Calu3 (cell line): ENCODE measurements around the gene SIRPB1. TPM values are rescaled to one million over a fixed set of nuclear protein-coding genes. Genes with fewer than 3 reads are reported as not detected.

ENCODE experiments used
- BruUV-seq: library from RNA; stranded (reverse); fragments of 400-500 nt; replicated peaks from 2 replicates; lab custom pipeline; 2021; lab: Mats Ljungman, UMichigan
- CTCF ChIA-PET: fragments of 300-600 bp; sonication (Branson Sonifier 250); formaldehyde crosslinking; loops from one replicate; lab custom pipeline; 2022; ENCODE audit warnings: antibody characterized with exemption; lab: Charles Lee
- DNase-seq: peaks from one replicate; pipeline ENCODE4 v3.0.0; 2022
- H3K27ac Mint-ChIP-seq: one replicate; pipeline ENCODE4 v1.8.0; 2022; ENCODE audit warnings: mixed read lengths; ENCODE audit not compliant: unreplicated experiment
- H3K27me3 Mint-ChIP-seq: one replicate; pipeline ENCODE4 v1.8.0; 2022; ENCODE audit warnings: mixed read lengths; ENCODE audit not compliant: unreplicated experiment
- H3K36me3 Mint-ChIP-seq: one replicate; pipeline ENCODE4 v1.8.0; 2022; ENCODE audit warnings: mild to moderate bottlenecking, moderate library complexity, mixed read lengths; ENCODE audit not compliant: insufficient read depth, unreplicated experiment
- H3K4me1 Mint-ChIP-seq: one replicate; pipeline ENCODE4 v1.8.0; 2022; ENCODE audit warnings: mild to moderate bottlenecking, low read depth, mixed read lengths; ENCODE audit not compliant: unreplicated experiment
- H3K4me3 Mint-ChIP-seq: one replicate; pipeline ENCODE4 v1.8.0; 2022; ENCODE audit warnings: mild to moderate bottlenecking, low read depth, moderate library complexity, mixed read lengths; ENCODE audit not compliant: unreplicated experiment
- H3K9me3 Mint-ChIP-seq: one replicate; pipeline ENCODE4 v1.8.0; 2022; ENCODE audit warnings: low read depth, mixed read lengths; ENCODE audit not compliant: unreplicated experiment
- intact Hi-C: fragments of 100-400 bp; cut with micrococcal nuclease; formaldehyde crosslinking; loops from one replicate; pipeline ENCODE4 v1.10.0; 2022; ENCODE audit not compliant: unreplicated experiment
- total RNA-seq: library from RNA; stranded (reverse); gene quantifications from 2 replicates; pipeline ENCODE4 v1.2.3, GENCODE V29; 2022
- TF ChIP-seq, protein P1 (sequence below): fragments of 200-600 bp; IDR thresholded peaks from one replicate; pipeline ENCODE4 v1.8.0; 2022; ENCODE audit warnings: antibody characterized with exemption; ENCODE audit not compliant: unreplicated experiment

Gene SIRPB1
- total RNA-seq, 1 experiment from 2014 or later: 3.4 TPM

- Mint-ChIP-seq H3K27me3 (peaks cover 12% of the 10 kb centered on the region), H3K4me3 (no peak overlapping the region), H3K27ac (no peak overlapping the region), H3K36me3 (no peaks in the 10 kb centered on the region), H3K4me1 (peaks cover 23% of the 10 kb centered on the region), H3K9me3 (no peaks in the 10 kb centered on the region)
- CTCF ChIA-PET: no interaction called here
- no peak for DNase-seq
- no TSS peak for BruUV-seq
- TF ChIP-seq, protein P1, sequence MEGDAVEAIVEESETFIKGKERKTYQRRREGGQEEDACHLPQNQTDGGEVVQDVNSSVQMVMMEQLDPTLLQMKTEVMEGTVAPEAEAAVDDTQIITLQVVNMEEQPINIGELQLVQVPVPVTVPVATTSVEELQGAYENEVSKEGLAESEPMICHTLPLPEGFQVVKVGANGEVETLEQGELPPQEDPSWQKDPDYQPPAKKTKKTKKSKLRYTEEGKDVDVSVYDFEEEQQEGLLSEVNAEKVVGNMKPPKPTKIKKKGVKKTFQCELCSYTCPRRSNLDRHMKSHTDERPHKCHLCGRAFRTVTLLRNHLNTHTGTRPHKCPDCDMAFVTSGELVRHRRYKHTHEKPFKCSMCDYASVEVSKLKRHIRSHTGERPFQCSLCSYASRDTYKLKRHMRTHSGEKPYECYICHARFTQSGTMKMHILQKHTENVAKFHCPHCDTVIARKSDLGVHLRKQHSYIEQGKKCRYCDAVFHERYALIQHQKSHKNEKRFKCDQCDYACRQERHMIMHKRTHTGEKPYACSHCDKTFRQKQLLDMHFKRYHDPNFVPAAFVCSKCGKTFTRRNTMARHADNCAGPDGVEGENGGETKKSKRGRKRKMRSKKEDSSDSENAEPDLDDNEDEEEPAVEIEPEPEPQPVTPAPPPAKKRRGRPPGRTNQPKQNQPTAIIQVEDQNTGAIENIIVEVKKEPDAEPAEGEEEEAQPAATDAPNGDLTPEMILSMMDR: no peak
- intact Hi-C loops: no loop called here
Observed at GRCh38 chr20:1628621-1629020, 8.8 kb upstream of the SIRPB1 start.

DNA sequence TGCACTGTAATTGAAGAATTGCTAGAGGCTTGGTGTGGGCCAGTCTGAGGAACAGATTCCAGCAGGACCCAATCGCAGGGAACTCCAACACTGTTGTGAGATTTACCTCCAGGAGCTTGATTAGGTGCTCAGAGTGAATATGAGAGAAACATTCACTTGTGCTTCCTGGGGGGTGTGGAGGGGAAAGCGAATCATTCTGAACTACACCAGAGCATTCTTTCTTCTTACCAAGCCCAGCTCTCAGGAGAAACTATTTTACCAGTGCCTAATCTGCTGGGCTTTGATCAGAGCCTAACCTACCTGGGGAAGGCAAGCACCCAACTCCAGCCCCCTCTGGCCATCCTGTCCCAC lies 7.4 kb upstream of the SIRPB1 start:
- H3K27me3 Mint-ChIP-seq: peaks cover 12% of the 10 kb centered on the region
- intact Hi-C loops: no loop called here
- CTCF ChIA-PET: no interaction called here

GRCh38 chr20:1626528-1627199 lies 6.9 kb upstream of the SIRPB1 start:
- Mint-ChIP-seq H3K36me3 (no peaks in the 10 kb centered on the region), H3K27ac (no peak overlapping the region), H3K9me3 (no peaks in the 10 kb centered on the region), H3K27me3 (peaks cover 12% of the 10 kb centered on the region), H3K4me3 (no peak overlapping the region), H3K4me1 (peaks cover 16% of the 10 kb centered on the region)
- no TSS peak for BruUV-seq
- no peak for DNase-seq
- intact Hi-C loops: no loop called here
- TF ChIP-seq, protein P1: no peak
- CTCF ChIA-PET: no interaction called here

More for the DNA sequence above, 7.4 kb upstream of the SIRPB1 start:
- H3K36me3 Mint-ChIP-seq: no peaks in the 10 kb centered on the region
- H3K9me3 Mint-ChIP-seq: no peaks in the 10 kb centered on the region
- H3K27ac Mint-ChIP-seq: no peak overlapping the region
- no peak for DNase-seq
- no TSS peak for BruUV-seq
- TF ChIP-seq, protein P1: no peak
- peaks cover 20% of the 10 kb centered on the region for H3K4me1 Mint-ChIP-seq
- no peak overlapping the region for H3K4me3 Mint-ChIP-seq

DNA sequence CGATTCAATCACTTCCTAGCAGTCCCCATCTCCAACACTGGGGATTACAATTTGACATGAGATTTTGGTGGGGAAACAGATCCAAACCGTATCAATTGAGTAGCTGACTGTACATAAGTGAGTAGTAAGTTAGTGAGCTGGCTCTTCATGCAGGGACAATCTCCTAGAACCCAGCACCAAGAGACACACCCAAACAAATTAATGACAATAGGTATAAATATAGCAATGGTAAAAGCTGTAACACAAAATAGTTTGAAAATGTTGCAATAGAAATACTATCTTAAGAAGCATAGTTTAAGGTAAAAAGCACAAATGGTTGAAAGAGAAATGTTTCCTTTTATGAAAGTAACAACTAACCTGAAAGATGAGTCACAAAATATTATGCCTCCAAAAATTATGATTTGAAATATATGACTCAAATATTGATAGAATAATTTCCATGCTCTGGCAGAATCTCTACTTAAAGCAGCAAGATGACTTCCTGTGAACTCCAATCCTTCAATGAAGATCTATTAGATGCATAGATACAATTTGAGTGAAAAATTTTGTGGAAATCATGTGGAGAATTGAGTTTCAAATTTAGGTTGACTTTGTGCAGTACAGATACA lies 5.4 kb upstream of the SIRPB1 start:
- no peak overlapping the region for H3K27ac Mint-ChIP-seq
- H3K4me3 Mint-ChIP-seq: no peak overlapping the region
- no TSS peak for BruUV-seq
- no peak for DNase-seq
- intact Hi-C loops: no loop called here
- peaks cover 12% of the 10 kb centered on the region for H3K27me3 Mint-ChIP-seq
- no peaks in the 10 kb centered on the region for H3K36me3 Mint-ChIP-seq
- TF ChIP-seq, protein P1: no peak
- peaks cover 9% of the 10 kb centered on the region for H3K4me1 Mint-ChIP-seq
- no peaks in the 10 kb centered on the region for H3K9me3 Mint-ChIP-seq
- CTCF ChIA-PET: no interaction called here
